GM18502 (cell line): ENCODE data around the gene SUV39H1.

Experiments used
- ATAC-seq: cut with Tn5 transposase; IDR thresholded peaks from one replicate; pipeline ENCODE4 v1.9.1; 2021; ENCODE audit warnings: mild to moderate bottlenecking; ENCODE audit not compliant: unreplicated experiment, poor library complexity

The SUV39H1 gene

GRCh38 chrX:48752498-48752897, 56.0 kb downstream of the SUV39H1 start:
- no peak for ATAC-seq

- no peak for ATAC-seq
These were observed 57.2 kb downstream of the SUV39H1 start for GRCh38 chrX:48753708-48754228.

DNA sequence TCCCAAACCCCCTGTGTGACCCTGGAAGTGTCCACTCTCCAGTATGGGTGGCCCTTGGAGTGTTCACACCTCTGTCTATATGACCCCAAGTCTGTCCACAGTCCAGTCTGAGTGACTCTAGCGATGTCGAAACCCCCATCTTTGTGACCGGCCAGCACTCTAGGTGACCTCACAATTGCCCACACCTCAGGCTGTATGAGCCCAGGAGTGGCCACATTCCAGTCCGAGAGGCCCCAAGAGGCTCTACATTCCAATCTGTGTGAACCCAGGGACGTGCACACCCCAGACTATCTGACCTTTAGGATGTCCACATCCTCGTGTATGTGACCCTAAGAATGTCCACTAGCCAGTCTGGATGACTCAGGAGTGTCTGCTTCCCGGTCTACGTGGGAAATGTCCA, 57.7 kb downstream of the SUV39H1 start:
- ATAC-seq: no peak
